Measurements from ENCODE around the gene PSMC6. TPM values are rescaled to one million over a fixed set of nuclear protein-coding genes. Genes with fewer than 3 reads are reported as not detected.

The PSMC6 gene
- total RNA-seq, 1 experiment from 2014 or later, result 103 TPM

DNA sequence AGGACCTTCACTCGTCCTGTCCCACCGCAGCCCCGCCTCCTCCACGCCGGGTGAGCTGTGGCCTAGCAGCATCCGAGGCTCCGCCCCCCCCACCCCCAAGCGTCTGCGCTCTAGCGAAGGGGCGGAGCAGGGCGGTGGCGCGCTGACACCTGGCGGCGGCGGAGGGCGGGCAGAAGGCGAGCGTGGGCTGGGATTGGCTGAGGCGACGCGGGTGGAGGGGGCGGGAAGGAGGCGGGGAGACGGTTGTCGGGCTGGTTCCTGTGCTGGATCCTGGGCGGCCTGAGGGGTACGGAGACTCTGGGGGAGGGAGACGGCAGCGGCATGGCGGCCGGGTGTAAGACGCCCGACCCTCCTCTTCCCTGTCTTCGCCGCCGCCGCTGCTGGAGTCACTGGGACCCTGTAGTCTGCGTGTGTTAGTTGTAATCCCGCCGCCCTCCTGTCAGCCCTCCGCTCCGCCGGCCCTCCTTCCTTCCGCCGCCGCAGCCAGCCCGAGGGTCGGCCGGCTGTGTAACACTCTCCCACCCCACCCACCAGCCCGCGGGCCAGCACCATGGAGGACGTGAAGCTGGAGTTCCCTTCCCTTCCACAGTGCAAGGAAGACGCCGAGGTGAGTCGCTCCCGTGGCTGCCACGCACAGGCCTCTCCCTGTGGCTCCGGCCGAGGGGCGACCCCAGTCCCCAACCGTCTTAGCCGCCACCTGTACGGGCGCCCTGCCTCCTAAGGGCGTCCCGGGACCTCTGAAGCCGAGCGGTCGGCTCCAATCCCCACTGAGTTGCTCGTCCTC is 23.1 kb downstream of the PSMC6 start, which contains the start of gene STYX:
Gene STYX, plus strand, starts transcription at position 242 of the 784 bp plus-strand sequence. Its CDS starts 309 bp downstream, at position 551.
- peaks cover 20 to 42% of the 10 kb centered on the region in 2 experiments for H3K4me1 Mint-ChIP-seq
- H4K91ac ChIP-seq (ENCODE audit: insufficient read length, low read depth, low read length), result no peak within 1 kb of the TSS
- H3K9me3 Mint-ChIP-seq, result no peaks in the 10 kb centered on the region
- no peaks in the 10 kb centered on the region for H3K9me3 ChIP-seq (ENCODE audit: control insufficient read depth, low read depth, low read length)
- H3K56ac ChIP-seq (ENCODE audit: insufficient read length, low read depth, low read length), result no peak within 1 kb of the TSS
- H3K14ac ChIP-seq (ENCODE audit: insufficient read depth, low read length), result peak within 1 kb of the TSS; percentile 81
- H3T11ph ChIP-seq (ENCODE audit: low read length), result no peak within 1 kb of the TSS
- H2BK5ac ChIP-seq (ENCODE audit: insufficient read length, low read length), result no peak within 1 kb of the TSS
- peak within 1 kb of the TSS; percentile 78 for H3K4me2 ChIP-seq (ENCODE audit: insufficient read depth, insufficient read length, low read length)
- no CpG with 5 or more reads among the region's 72 CpGs for WGBS (ENCODE audit: extremely low coverage, insufficient read length, low lambda C conversion rate)
- H4K20me1 ChIP-seq (ENCODE audit: control insufficient read depth, insufficient read depth, insufficient read length), result no peaks in the 10 kb centered on the region
- TF ChIP-seq, protein P1, sequence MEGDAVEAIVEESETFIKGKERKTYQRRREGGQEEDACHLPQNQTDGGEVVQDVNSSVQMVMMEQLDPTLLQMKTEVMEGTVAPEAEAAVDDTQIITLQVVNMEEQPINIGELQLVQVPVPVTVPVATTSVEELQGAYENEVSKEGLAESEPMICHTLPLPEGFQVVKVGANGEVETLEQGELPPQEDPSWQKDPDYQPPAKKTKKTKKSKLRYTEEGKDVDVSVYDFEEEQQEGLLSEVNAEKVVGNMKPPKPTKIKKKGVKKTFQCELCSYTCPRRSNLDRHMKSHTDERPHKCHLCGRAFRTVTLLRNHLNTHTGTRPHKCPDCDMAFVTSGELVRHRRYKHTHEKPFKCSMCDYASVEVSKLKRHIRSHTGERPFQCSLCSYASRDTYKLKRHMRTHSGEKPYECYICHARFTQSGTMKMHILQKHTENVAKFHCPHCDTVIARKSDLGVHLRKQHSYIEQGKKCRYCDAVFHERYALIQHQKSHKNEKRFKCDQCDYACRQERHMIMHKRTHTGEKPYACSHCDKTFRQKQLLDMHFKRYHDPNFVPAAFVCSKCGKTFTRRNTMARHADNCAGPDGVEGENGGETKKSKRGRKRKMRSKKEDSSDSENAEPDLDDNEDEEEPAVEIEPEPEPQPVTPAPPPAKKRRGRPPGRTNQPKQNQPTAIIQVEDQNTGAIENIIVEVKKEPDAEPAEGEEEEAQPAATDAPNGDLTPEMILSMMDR (conservative IDR thresholded peaks at IDR 0.05), result no peak
- no peaks in the 10 kb centered on the region for H3K27me3 ChIP-seq (ENCODE audit: insufficient read depth, low read length)
- H3K23ac ChIP-seq (ENCODE audit: insufficient read length, low read depth, low read length), result no peak within 1 kb of the TSS
- peaks cover 8% of the 10 kb centered on the region; the same call in 1 of the 2 replicates for H3K4me1 ChIP-seq (ENCODE audit: insufficient read depth, low read length)
- H3K18ac ChIP-seq (ENCODE audit: insufficient read length, low read depth, low read length), result peak within 1 kb of the TSS; percentile 66
- peak within 1 kb of the TSS; percentile 27 for H2AFZ ChIP-seq (ENCODE audit: low read length)
- H2BK120ac ChIP-seq (ENCODE audit: low read depth, low read length, poor library complexity, severe bottlenecking), result no peak within 1 kb of the TSS
- peak; percentile 100 for DNase-seq
- H2BK20ac ChIP-seq (ENCODE audit: low read depth, low read length, poor library complexity, severe bottlenecking), result no peak within 1 kb of the TSS
- no peak within 1 kb of the TSS for H3K27ac ChIP-seq (ENCODE audit: insufficient read length, low read depth, low read length)
- peaks cover 5% of the 10 kb centered on the region for H3K23me2 ChIP-seq (ENCODE audit: insufficient read length, low read depth, low read length, poor library complexity, severe bottlenecking)
- no peak within 1 kb of the TSS for H2BK15ac ChIP-seq (ENCODE audit: low read depth, low read length)
- no peaks in the 10 kb centered on the region for H3K27me3 Mint-ChIP-seq (ENCODE audit: low read depth)
- peak within 1 kb of the TSS; percentile 98 to 99 (median 99) for H3K27ac Mint-ChIP-seq
- H4K8ac ChIP-seq (replicated peaks; ENCODE audit: insufficient read length, low read depth, low read length), result no peak within 1 kb of the TSS
- H4K5ac ChIP-seq (ENCODE audit: insufficient read length, low read depth, low read length), result no peak within 1 kb of the TSS
- no peaks in the 10 kb centered on the region for H3K79me1 ChIP-seq (ENCODE audit: insufficient read depth, low read depth, low read length, poor library complexity, severe bottlenecking)
- H3K36me3 Mint-ChIP-seq (ENCODE audit: insufficient read depth in 1 of 3, low read depth in 3 of 3), result peaks cover 19 to 53% (median 35%) of the 10 kb centered on the region in 3 experiments
- no peak within 1 kb of the TSS for H3K4ac ChIP-seq (ENCODE audit: low read depth, low read length)
- peak within 1 kb of the TSS; percentile 96 to 98 for H3K4me3 Mint-ChIP-seq
- H2BK12ac ChIP-seq (ENCODE audit: insufficient read length, low read depth, low read length), result no peak within 1 kb of the TSS
- peak within 1 kb of the TSS; percentile 85 for H3K9ac ChIP-seq (ENCODE audit: extremely low read depth, insufficient read length, low read length)
- no peaks in the 10 kb centered on the region; the same call in 1 of the 2 replicates for H3K79me2 ChIP-seq (ENCODE audit: insufficient read depth, low read length)
- no peak within 1 kb of the TSS for H2AK5ac ChIP-seq (ENCODE audit: insufficient read length, low read length)

All from H9 (cell line).